ENCODE data around the gene TCHHL1.
"Not testable (repeated sequence)": the region's sequence is repeated elsewhere in the genome, so short reads cannot be mapped to it uniquely, and the experiment has no call there.

The TCHHL1 gene

GRCh38 chr1:152086760-152087159 lies 2.1 kb downstream of the TCHHL1 start:
- DNase-seq (ENCODE audit: low read depth) = no peak
- no peak for TF ChIP-seq CTCF (IDR thresholded peaks at IDR 0.05; ENCODE audit: low read depth, low read length, missing control alignments)
- H3K4me3 ChIP-seq (ENCODE audit: low read depth, low read length) = no peak overlapping the region

- no peak overlapping the region for H3K4me3 ChIP-seq (ENCODE audit: low read depth, low read length)
- TF ChIP-seq CTCF (IDR thresholded peaks at IDR 0.05; ENCODE audit: low read depth, low read length, missing control alignments) = no peak
These were observed 4.0 kb downstream of the TCHHL1 start for GRCh38 chr1:152084853-152085252.

DNA sequence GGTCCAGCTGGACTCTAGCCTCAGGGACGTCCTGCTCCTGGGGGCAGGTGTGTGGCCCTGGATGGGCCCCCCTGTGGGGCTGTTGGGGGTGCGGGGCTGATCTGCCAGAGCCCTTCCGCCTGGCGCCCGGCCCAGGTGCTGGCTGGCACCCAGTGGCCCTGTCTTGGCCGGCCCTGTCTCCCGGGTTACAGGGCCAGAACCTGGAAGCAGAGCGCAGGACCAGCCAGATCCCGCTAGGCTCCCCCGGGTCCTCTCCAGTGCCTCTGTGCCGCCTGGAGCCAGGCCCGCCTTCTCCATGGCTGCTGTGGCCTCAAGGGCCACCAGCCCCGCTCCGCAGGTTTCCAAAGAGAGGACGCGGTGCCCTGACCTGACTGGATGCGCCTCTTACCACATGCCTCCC lies 7.8 kb downstream of the TCHHL1 start:
- H3K4me3 ChIP-seq (ENCODE audit: low read depth, low read length); DNase-seq (ENCODE audit: low read depth): not testable (repeated sequence)

More at GRCh38 chr1:152084853-152085252, 4.0 kb downstream of the TCHHL1 start:
- DNase-seq (ENCODE audit: low read depth) = no peak

- not testable (repeated sequence) for DNase-seq (ENCODE audit: low read depth); H3K4me3 ChIP-seq (ENCODE audit: low read depth, low read length)
These were observed 8.4 kb downstream of the TCHHL1 start for GRCh38 chr1:152080494-152080893.

DNA sequence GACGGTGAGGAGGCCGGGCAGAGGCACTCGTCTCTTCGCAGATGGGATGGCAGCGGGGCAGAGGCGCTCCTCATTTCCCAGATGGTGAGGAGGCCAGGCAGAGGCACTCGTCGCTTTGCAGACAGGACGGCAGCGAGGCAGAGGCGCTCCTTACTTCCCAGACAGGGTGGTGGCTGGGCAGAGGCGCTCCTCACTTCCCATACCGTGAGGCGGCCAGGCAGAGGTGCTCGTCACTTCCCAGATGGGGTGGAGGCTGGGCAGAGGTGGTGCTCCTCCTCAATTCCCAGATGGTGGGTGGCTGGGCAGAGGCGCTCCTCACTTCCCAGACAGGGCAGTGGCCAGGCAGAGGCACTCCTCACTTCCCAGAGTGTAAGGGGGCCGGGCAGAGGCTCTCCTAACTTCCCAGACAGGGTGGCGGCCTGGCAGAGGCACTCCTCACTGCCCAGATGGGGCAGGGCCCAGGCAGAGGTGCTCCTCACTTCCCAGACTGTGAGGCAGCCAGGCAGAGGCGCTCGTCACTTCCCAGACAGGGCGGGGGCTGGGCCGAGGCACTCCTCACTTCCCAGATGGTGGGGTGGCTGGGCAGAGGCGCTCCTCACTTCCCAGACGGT lies 9.9 kb downstream of the TCHHL1 start:
- TF ChIP-seq CTCF (IDR thresholded peaks at IDR 0.05; ENCODE audit: low read depth, low read length, missing control alignments) = no peak
- H3K4me3 ChIP-seq (ENCODE audit: low read depth, low read length) = no peak overlapping the region
- DNase-seq (ENCODE audit: low read depth) = no peak

DNA sequence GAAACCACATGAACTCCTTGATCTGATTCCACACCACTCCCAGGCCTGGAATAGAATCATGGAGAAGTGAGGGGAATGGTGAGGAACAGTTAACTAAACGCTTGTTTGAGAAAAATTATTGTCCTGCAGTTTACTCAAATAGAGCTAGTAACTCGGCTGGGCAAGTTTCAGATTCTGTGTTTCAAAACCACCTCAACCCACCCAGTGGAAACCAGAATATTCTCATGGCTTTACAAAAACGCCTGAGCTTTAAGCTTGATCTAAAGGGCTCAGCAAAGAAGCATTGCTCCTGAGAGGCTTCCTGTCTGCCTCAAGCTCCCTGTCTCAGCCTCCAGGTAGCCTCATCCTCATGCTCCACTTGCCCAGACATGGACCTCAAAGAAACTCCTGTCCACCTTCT lies 16.6 kb downstream of the TCHHL1 start:
- H3K4me3 ChIP-seq (ENCODE audit: low read depth, low read length) = no peak overlapping the region
- DNase-seq (ENCODE audit: low read depth) = no peak
- TF ChIP-seq CTCF (IDR thresholded peaks at IDR 0.05; ENCODE audit: low read depth, low read length, missing control alignments) = no peak

DNA sequence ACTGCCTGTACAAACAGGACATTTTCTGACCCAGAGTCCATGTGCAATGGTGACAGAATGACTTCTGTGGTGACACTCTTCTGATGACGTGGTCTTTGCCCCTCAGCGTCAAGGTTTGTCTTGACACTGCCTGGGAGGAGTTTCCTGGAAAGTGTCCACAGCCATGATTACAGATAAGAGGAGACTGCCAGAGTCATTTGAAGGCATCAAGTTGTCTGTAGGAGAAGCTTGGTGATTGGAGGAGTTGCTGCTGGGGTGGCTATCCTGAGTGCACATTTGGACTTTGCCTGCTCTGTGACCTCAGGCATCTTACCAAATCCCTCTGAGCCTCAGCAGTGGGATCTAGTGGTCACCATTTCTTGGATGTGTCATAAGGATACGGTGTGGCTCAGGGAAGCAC lies 17.7 kb downstream of the TCHHL1 start:
- H3K4me3 ChIP-seq (ENCODE audit: low read depth, low read length) = no peak overlapping the region
- no peak for DNase-seq (ENCODE audit: low read depth)
- no peak for TF ChIP-seq CTCF (IDR thresholded peaks at IDR 0.05; ENCODE audit: low read depth, low read length, missing control alignments)

- no peak overlapping the region for H3K4me3 ChIP-seq (ENCODE audit: low read depth, low read length)
- DNase-seq (ENCODE audit: low read depth) = no peak
- no peak for TF ChIP-seq CTCF (IDR thresholded peaks at IDR 0.05; ENCODE audit: low read depth, low read length, missing control alignments)
These were observed 20.9 kb downstream of the TCHHL1 start for GRCh38 chr1:152067929-152068328.
